ENCODE data around the gene UROD.
"Not testable (repeated sequence)": the region's sequence is repeated elsewhere in the genome, so short reads cannot be mapped to it uniquely, and the experiment has no call there.

The UROD gene

DNA sequence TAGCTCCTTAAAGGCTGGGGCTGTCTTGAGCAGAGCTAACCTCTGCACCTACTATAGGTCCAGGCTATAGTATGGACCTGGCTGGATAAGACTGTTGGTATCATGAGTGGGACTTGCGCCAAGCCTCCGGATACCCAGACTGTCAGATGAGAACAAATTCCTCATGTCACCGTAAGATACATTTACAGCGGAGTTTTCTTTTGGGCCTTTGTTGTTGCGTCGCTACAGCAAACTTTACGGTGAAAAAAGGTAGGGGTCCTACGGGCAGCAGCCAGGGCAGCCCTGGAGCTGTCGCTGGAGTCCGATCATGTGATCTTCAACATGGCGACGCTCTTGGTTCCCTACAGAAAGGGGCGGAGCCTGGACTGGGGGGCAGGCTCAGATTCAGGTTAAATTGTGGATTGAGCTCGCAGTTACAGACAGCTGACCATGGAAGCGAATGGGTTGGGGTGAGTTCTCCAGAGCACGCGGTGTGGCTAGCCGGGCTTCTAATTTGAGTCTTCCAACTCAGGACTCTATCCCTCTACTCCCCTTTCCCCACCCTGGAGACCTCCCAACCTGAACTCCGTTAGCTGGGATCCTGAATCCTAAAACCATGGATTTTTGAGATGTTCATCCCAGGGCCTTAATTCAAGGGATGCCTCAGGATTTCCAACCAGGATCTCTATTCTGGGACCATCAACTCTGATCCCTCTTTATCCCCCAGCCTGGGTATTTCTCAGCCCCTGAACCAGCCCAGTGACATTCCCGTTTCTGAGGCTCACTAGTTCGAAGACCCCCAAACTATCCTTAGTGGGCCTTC is at the start of gene UROD:
Gene UROD (plus strand): TSS at position 418 of the 802 bp plus-strand sequence. CDS start 12 bp downstream, at position 430.
- peak; percentile 89 for DNase-seq

- DNase-seq, result no peak
These were observed 49.3 kb upstream of the UROD start for GRCh38 chr1:44962729-44963128.

DNA sequence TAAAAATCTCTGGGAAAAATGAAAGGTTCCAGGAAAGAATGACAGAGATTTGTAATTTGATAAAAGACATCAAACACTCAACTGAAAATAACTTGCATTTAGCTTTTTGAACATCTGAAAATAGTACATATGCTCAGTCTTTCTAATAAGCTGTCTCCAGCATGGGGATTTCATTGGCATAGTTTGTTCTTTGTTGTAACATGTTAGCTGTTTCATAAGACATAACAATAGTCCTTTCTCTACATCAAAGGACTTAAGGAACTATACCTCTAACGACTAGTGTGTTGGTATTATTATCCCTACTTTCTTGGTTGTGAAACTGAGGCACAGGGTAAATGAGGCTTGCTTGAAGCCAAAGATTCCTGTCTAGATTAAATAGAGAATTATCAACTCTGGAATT is 47.7 kb upstream of the UROD start:
- no peak for DNase-seq

DNA sequence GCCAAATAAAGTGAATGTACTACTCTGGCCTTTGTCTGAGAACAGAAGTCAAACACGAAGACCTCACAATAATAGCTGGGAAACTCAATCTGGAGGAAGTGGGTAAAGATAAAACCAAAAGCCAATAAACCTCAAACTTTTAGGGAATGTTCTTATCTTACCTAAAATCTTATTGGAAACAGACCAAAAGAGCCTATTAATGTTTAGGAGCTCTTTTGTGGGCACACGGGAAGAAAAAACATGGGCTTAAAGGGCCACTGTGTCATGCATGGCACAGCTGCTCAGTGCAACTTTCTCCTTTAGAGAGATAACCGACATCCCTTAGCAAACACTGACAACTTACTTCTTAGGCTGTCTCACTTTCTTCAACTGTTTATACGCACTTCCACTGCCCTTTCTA is 41.7 kb upstream of the UROD start:
- no peak for DNase-seq

- no peak for DNase-seq
These were observed 38.4 kb upstream of the UROD start for GRCh38 chr1:44973645-44974044.

DNA sequence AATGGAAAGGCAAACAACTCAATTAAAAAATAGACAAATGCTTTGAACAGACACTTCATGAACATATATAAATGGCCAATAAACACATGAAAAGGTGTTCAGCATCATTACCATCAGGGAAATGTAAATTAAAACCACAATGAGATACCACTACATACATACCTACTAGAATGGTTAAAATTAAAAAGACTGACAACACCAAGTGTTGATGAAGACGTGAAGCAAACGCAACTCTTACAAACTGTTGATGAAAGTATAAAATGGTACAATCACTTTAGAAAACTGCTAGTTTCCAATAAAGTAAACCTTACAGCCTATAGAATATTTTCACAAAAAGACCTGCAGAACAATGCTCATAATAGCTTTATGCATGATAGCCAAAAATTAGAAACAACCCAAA is 35.8 kb upstream of the UROD start:
- DNase-seq, result no peak

DNA sequence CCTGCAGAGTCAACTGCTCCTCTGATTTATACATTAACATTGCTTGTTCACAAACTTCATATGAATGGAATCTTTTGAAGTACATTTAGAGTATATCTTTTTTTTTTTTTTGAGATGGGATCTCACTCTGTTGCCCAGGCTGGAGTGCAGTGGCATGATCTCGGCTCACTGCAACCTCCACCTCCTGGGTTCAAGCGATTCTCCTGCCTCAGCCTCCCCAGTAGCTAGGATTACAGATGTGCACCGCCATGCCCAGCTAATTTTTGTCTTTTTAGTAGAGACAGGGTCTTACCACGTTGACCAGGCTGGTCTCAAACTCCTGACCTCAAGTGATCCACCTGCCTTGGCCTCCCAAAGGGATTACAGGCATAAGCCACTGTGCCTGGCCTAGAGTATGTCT is 34.7 kb upstream of the UROD start:
- DNase-seq, result not testable (repeated sequence)

- no peak for DNase-seq
These were observed 26.2 kb upstream of the UROD start for GRCh38 chr1:44985747-44986359.

GRCh38 chr1:44988531-44989156 is 23.4 kb upstream of the UROD start:
- no peak for DNase-seq

- DNase-seq, result no peak
These were observed 17.6 kb upstream of the UROD start for GRCh38 chr1:44994309-44994898.

DNA sequence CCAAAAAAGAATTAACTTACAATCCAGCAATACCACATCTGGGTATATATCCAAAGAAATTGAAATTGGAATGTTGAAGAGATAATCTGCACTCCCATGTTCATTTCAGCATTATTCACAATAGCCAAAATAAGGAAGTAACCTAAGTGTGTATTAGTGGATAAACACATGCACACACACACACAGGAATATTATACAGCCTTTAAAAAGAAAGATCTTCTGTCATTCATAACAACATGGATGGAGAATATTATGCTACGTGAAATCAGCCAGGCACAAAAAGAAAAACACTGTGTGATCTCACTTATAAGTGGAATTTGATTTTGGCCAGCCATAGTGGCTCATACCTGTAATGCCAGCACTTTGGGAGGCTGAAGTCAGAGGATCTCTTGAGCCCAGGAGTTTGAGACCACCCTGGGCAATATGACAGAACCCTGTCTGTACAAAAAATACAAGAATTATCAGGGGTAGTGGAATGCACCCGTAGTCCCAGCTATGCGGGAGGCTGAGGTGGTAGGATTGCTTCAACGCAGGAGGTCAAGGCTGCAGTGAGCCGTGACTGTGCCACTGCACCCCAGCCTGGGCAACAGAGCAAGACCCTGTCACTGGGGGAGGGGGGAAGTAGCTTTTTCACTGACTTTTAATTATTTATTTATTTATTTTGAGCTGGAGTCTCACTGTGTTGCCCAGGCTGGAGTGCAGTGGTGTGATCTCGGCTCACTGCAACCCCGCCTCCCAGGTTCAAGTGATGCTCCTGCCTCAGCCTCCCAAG is 16.4 kb upstream of the UROD start:
- no peak for DNase-seq

DNA sequence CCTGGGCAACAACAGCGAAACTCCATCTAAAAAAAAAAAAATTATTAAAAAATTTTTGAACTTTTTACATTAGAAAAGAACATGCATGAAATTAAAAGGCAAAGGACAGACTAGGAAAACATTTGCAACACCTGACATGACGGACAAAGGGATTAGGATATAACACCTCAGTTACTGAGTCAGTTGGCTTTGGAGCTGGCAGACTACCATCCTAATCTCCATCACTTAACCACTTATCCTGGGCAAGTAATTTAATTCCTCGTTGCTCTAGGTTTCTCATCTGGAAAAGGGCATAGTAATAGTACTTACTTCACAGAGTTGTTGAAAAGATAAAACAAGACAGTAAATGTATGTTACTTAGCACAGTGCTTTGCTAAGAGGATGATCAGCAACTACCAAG is 12.8 kb upstream of the UROD start:
- DNase-seq, result no peak

DNA sequence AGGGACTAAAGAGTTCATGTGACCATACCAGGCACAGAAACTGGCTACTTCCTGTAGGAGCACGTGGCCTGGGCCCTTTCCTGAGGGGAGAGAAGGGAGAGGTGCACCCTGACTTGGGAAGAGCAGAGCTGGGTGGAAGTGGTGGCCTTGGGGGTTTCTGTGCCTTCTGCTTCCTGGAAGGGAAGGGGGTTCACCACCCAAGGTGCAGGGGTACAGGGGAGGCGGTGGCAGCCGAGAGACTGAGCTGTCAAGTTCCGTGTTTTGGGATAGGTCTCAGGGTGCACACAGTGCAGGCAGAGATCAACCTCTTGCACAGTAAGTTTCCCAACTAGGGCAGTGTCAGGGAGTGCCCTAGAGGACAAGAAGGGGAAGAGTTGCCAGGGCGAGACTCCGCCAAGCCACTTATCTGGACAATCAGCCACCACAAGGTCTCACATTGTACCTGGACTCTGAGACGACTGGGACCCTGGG is 11.0 kb upstream of the UROD start:
- no peak for DNase-seq

DNA sequence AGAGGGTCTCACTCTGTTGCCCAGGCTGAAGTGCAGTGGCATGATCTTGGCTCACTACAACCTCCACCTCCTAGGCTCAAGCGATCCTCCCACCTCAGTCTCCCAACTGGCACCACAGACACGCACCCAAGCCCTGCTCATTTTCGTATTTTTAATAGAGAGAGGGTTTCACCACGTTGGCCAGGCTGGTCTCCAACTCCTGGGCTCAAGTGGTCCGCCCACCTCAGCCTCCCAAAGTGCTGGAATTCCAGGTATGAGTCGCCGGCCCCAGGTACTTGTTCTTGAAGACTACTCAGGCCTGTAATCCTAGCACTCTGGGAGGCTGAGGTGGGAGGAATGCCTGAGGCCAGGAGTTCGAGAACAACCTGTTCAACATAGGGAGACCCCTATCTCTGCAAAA is 10.5 kb upstream of the UROD start:
- not testable (repeated sequence) for DNase-seq

DNA sequence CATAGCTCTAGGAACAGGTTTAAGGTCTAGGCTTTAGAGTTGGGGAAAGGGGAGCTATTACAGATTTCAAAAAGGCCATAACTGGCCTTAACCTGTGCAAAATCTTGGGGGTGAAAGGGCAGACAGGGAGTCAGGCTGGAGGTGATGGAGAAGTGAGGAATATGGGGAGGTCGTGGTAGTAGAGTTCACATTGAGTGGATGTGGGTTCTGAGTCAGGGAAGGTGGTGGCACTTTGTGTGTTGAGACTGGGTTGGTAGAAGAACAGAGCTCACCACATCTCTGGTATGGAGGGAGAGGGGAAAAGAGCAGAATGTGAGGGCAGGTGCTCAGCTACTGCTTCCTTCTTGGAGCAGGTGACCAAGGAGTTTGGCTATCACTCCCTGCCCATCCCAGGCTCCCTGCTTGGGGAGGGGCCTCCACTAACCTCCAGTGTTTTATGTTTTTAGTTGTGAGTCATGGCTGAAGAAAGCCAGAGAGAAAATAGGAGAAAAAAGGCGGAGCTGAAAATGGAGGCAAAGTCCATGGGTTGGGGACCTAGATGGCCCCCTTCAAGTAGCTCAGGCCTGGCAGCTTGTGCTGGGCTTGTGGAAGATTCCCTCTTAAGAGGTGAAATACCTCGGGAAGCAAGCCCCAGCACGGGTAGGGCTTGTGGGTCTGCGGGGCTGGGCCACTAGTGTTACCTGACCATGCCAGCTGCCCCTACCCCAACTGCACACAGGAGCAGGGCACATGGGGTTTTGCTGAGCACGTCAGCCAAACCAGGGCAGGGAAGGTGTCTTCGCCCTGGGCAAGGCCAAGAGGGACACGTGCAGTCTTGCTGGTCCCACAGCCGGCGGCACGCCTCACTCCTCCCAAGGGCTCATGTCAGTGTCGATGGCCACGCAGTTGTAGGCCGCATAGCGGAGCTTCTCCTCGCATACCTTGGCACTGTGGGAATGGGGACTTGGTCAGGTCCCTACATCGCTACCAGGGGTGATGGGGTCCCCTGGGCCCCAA is 9.1 kb upstream of the UROD start:
- DNase-seq, result no peak

DNA sequence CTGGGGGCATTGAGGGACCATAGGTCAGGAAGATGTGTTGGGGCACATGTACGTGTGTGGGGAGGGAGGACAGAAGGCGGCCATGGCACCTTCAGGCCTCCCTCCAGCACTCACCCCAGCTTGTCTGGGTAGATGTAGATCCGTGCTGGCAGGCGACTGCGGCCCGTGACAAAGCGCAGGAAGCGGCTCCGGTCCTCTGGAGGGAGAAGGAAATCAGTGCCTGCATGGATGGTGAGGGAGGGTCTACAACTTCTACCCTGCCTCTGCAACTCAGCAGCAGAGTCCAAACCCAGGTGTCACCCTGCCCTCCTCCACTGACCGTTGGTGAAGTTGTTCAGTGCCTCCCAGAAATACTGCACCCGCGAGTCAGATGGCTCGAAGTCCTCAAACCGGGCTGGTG is 8.3 kb upstream of the UROD start:
- no peak for DNase-seq

DNA sequence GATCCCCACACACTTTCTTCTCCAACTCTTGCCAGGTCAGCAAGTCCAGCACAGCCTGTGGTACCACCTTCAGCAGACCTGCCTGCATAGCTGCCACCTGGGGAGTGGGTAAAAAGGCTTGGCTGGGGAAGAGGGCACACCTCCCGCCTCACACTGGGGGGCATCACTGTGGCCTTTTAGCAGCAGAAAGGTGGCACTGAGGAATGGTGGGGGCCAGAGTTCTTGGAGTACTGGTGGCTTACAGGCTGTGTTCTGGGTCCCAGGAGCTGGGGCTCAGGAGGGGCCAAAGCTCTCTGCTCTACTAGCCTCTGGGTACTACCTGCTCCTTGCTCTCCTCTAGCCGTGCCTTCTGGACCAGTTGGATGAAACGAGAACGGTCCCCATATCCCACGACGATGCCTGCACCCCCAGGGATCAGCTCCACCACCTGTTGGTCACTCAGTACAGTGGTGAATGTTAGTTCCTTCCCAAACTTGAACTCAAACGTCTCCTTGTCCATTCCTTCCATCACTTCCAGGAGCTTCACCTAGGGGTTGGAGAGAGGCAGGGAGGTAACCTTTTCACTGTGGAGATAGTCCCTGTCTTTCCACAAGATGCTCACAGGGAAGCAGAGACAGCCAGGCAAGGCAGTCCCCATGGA is 7.7 kb upstream of the UROD start:
- DNase-seq, result no peak

DNA sequence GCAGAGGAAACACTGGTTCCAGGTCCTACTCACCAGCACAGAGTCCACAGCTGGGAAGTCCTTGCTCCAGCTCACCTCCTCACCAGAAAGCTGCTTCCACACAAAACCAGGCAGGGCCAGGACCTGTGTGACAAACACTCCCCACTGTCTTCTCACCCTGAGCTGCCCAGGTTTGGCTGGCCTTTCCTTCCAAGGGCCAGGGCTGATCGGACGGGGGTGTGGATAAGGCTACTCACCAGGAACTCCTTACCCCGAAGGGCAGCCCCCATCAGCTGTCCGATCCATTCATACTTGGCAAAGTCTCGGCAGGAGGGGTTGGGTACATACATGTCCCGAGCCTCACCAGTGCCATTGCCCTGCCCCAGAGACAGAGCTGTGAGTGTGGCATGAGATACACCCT is 6.3 kb upstream of the UROD start:
- no peak for DNase-seq

DNA sequence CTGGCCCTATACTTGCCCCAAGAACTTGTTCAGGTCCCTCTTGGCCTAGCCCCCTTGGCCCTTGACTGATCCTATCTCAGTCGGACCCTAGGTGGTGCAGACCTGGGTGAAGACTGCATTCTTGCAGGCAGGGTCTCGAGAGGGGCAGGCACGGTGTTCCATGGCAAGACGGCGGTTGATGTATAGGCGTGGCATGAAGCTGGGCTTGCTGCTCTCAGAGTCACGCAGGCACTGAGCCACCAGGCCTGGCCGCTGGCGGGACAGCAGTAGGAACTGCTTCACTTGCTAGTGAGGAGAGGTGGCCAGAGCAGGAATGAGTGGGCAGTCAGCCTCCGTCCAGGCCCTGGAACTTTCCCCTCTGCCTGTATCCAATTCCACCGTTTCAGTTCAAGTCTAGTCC is 4.7 kb upstream of the UROD start:
- DNase-seq, result no peak

- no peak for DNase-seq
These were observed 4.0 kb upstream of the UROD start for GRCh38 chr1:45008076-45008475.

GRCh38 chr1:45008516-45008915 is 3.5 kb upstream of the UROD start:
- no peak for DNase-seq

All from stimulated activated naive CD4-positive, alpha-beta T cell treated with Interleukin-2 at 50 U/mL for 16 hours (primary cell).